Stimulated activated CD8-positive, alpha-beta memory T cell treated with anti-CD3 and anti-CD28 coated beads, Interleukin-4, amount 100 ng/mL, for 48 hours (primary cell): ENCODE data around the gene ETS1.

Experiments
- DNase-seq: peaks from one replicate; pipeline ENCODE4 v3.0.0-alpha.2; 2020

Gene ETS1

GRCh38 chr11:128533472-128533871 is 53.9 kb downstream of the ETS1 start:
- DNase-seq: no peak

GRCh38 chr11:128532572-128533091 is 54.7 kb downstream of the ETS1 start:
- DNase-seq: no peak

- no peak for DNase-seq
These were observed 55.3 kb downstream of the ETS1 start for GRCh38 chr11:128532016-128532571.

- DNase-seq: no peak
These were observed 55.8 kb downstream of the ETS1 start for GRCh38 chr11:128531588-128531987.

GRCh38 chr11:128530118-128531074 is 57.0 kb downstream of the ETS1 start:
- no peak for DNase-seq

- no peak for DNase-seq
These were observed 59.1 kb downstream of the ETS1 start for GRCh38 chr11:128528294-128528693.

GRCh38 chr11:128527046-128527445 is 60.3 kb downstream of the ETS1 start:
- DNase-seq: no peak

GRCh38 chr11:128525411-128526243 is 61.7 kb downstream of the ETS1 start:
- DNase-seq: no peak

- DNase-seq: no peak
These were observed 63.2 kb downstream of the ETS1 start for GRCh38 chr11:128524172-128524571.

GRCh38 chr11:128523641-128524040 is 63.7 kb downstream of the ETS1 start:
- DNase-seq: no peak

- peak; percentile 81 for DNase-seq
These were observed 64.3 kb downstream of the ETS1 start for GRCh38 chr11:128522943-128523518.

- peak; percentile 92 for DNase-seq
These were observed 65.1 kb downstream of the ETS1 start for GRCh38 chr11:128522055-128522942.

- no peak for DNase-seq
These were observed 65.7 kb downstream of the ETS1 start for GRCh38 chr11:128521682-128522054.

- no peak for DNase-seq
These were observed 66.3 kb downstream of the ETS1 start for GRCh38 chr11:128520888-128521681.

- DNase-seq: no peak
These were observed 67.0 kb downstream of the ETS1 start for GRCh38 chr11:128520206-128520887.

- DNase-seq: no peak
These were observed 68.0 kb downstream of the ETS1 start for GRCh38 chr11:128519338-128519737.

- DNase-seq: no peak
These were observed 68.7 kb downstream of the ETS1 start for GRCh38 chr11:128518493-128519207.

GRCh38 chr11:128517451-128518230 is 69.7 kb downstream of the ETS1 start:
- no peak for DNase-seq

- no peak for DNase-seq
These were observed 70.5 kb downstream of the ETS1 start for GRCh38 chr11:128516886-128517285.
